A172 (cell line): ENCODE data around the gene GATB. TPM values are rescaled to one million over a fixed set of nuclear protein-coding genes. Genes with fewer than 3 reads are reported as not detected.
"Not testable (repeated sequence)": the region's sequence is repeated elsewhere in the genome, so short reads cannot be mapped to it uniquely, and the experiment has no call there.

Experiments used
- DNase-seq: peaks from one replicate; pipeline ENCODE4 v3.0.0-alpha.2; 2015; ENCODE audit warnings: low spot score
- total RNA-seq: library from RNA; depleted of rRNA; stranded (reverse); fragments of >200 nt; shearing (Covaris generic); gene quantifications from 2 replicates; pipeline ENCODE4 v1.2.3, GENCODE V29; 2014

GATB gene
- total RNA-seq, 1 experiment from 2014 or later, result 22.6 TPM

GRCh38 chr4:151785484-151786157 lies 24.8 kb upstream of the GATB start:
- DNase-seq, result no peak

GRCh38 chr4:151784706-151785105 lies 23.9 kb upstream of the GATB start:
- DNase-seq, result no peak

- no peak for DNase-seq
These were observed 23.1 kb upstream of the GATB start for GRCh38 chr4:151783867-151784266.

DNA sequence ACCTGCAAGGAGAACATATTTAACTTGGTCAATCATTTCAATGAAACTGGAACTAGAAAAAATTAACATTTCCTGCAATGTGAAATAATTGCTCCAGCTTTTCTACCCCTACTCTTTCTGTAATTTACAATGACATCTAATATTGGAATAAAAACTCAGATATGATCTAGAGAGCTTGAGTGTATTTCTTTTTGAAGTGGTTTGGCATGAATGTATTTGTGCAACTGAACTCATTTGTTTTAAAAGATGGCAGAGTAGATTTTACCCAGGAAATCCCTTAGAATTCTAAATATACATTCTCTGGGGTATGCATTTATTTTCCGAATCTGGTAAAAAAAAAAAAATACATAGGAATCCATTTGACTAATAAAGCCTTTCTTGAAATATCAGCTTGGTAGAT lies 21.5 kb upstream of the GATB start:
- DNase-seq, result no peak

GRCh38 chr4:151781026-151781425 lies 20.2 kb upstream of the GATB start:
- DNase-seq, result no peak

DNA sequence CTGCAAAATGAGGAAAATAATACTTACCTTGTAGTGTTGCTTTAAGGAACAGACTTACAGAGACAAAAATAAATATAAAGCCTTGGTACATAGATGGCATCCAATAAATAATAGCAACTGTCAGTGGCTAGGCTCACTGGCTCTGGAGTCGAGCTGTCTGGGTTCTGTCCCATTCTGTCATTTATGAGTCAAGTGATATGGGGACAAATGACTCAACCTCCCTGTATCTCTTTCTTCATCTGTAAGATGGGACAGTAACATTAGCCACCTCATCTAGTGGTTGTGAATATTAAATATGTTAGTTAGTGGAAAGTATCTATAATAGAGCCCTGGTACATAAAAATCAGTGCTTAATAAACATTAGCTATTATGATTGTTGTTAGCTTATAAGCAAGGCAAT lies 16.7 kb upstream of the GATB start:
- no peak for DNase-seq

GRCh38 chr4:151774324-151774723 lies 13.5 kb upstream of the GATB start:
- no peak for DNase-seq

DNA sequence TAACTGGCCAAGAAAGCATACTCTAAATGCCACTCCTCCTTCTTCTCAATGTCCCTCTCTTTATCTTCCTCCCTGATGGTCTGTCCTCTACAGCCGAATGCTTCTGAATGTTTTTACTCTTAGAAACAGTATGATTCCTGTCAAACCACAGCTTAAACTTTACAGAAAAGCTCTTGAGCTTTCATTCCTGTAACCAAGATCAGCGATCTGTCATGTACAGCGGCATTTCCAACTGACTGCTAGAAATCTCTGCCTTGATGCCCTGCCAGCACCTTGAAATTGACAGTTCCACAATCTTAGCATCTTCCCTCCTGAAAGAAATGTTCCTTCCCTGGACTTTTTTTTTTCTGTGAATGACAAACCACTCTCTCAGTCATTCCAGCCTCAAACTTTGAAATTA lies 11.5 kb upstream of the GATB start:
- no peak for DNase-seq

DNA sequence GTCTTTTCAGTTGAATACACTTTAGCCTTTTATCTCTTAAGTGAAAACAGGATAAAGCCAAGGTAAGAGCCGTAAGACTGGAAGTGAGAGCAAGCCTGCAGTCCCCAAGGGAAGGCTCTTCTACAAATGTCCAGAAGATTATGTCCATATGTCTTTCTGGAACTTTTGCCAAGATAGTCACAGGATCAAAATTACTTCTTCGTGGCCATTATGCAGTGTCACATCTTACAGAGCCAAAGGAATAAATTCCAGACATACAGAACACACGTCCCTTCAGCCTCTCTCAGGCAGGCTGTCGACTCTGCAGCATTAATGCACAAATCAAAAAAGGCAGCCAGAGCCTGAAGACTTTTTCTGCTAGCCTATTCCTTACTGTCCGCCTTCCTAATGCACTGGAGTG lies 10.9 kb upstream of the GATB start:
- no peak for DNase-seq

DNA sequence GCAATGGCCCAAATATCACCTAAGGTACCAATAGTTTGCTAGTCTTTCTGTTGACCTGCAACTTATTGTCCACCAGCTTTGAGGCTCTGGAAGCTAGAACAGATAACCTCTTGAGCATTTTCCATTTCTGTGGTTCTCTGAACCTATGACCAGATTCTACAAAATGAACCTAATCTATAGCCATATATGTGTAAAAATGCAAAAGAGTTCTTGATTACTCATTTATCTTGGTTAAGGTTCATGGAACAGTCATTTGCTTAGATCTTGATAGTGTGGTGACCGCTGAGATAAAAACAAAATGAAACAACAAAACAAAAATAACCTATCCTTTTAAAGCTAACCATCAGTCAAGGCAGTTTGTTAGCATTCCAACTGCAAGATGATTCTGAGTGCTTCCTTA lies 9.3 kb upstream of the GATB start:
- DNase-seq, result no peak

DNA sequence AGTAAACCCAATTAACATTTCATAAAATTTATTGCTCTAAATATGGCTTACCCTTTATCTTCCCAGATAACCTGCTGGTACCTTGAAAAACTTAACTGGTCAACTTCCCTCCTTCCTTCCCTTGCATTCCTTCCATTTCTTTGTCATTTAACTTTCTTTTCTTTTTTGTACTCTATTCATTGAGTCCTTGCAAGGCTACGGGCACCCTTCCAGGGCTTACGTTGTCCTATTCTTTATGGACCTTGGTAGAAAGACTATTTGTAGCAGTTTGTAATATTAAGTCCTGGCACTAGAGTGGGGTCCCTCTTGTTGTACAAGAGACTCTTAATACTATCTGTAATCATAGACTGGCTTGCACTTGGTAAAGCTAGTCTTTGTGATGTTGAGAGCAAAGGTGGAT lies 8.0 kb upstream of the GATB start:
- no peak for DNase-seq

- DNase-seq, result no peak
These were observed 5.9 kb upstream of the GATB start for GRCh38 chr4:151766691-151767090.

DNA sequence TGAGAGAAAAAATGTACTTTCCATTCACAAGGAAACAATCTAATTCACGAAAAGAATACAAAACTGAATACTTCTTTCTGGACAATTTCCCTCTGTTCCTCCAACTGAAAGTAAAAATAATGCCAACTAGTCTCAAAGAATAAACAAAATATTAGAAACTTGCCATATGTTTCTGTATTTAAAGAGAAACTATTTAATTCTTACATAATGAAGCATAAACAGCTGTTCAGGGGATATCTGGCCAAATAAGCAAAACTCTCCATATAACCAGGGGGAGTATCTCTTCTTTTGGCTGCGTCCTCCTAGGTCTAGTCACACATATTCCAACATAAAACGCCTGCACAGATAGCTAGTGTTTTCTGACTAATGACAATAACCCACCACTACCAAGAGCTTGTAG lies 805 bp downstream of the GATB start:
- DNase-seq, result no peak

DNA sequence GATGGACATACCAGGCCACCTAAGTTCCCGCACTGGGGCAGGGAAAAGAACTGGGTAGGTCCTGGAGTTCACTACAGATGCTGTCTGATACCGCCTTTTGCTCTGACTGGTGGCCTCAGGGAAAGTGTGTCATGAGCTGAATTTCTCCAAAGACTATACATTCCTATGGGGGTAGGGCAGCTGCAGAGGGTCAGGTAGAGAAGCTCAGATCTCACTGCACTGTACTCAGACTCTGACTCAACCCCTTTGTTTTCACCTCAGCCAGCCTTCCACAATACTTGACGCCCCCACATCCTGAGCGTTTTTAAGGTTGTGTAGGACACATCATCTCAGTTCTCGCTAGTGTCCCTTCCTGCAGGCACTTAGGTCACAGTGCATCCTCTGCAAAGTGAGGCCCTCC lies 7.8 kb downstream of the GATB start:
- DNase-seq, result no peak

DNA sequence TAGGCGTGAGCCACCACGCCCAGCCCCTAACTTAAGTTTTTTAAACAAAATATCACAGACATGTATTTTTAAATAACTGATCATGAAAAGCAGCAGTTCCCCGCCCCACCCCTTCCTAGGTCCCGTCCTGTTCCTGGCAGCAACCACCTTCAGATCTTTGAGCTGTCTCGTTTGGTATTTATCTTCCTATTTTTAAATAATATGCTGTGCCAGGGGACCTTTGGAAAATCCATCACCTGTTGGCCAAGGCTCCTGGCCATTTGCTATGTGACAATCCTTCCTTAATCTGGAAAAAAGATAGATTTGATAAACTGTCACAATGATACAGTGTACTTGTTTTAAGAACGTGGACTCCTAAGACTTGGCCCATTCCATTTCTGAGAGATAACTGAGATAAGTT lies 10.7 kb downstream of the GATB start:
- DNase-seq, result no peak

DNA sequence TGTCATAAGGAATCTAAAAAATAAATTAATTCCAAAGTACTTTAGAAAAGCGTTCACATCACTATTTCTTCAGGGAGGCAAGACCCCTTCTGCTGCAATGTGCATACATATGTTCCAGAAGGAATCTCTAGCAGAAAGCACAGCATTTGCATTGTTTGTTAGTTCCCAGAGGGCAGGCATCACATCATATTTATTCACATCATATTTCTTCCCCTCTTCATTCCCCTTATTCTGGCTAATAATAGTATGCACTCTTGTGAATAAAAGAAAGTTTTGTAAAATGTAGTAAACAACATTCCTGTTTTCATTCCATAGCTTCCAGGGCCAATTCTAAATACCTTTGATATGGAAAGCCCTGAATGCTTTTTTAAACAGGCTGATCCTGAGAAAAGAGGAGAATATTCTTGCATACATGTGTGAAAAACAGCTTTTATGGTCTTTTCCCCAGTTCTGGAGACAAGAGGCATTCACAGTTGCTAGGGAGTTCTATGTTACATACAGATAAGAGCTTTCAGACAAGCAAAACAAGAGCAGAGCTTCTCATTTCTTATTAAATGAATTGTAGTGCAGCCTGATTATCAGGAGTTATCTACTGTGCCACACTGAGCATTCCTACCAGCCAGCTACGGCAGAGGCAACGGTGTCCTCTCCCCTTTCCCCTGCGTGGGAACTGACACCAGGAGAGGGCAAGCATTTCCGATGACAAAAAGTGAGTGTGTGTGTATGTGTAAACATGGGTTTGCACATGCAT lies 15.2 kb downstream of the GATB start:
- no peak for DNase-seq

GRCh38 chr4:151744614-151745013 lies 16.2 kb downstream of the GATB start:
- peak; percentile 93 for DNase-seq

DNA sequence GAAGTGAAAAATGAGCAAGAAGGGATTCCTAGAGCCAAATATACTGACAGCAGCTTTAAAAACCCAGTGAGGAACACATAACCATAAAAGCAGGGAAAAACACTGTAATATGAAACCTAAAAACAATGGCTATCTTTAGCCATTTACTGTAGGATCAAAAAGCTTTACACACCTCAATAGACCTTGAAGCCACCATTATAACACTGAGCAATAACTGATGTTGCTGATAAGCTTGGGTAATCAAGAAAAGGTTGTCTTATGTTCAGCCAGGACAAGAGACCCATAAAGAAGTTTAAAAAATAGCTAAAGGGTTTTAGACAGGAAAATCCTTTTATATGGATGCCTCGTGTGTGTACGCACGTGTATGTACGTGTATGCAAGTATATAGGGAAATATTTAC lies 16.9 kb downstream of the GATB start:
- DNase-seq, result no peak

GRCh38 chr4:151743128-151743854 lies 17.5 kb downstream of the GATB start:
- DNase-seq, result no peak

- no peak for DNase-seq
These were observed 21.9 kb downstream of the GATB start for GRCh38 chr4:151738720-151739517.

DNA sequence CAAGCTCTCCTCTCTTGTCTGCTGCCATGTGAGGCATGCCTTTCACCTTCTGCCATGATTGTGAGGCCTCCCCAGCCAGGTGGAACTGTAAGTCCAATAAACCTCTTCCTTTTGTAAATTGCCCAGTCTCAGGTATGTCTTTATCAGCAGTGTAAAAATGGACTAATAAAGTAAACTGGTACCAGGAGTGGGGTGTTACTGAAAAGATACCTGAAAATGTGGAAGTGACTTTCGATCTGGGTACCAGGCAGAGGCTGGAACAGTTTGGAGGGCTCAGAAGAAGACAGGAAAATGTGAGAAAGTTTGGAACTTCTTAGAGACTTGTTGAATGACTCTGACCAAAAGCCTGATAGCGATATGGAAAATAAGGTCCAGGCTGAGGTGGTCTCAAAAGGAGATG lies 24.0 kb downstream of the GATB start:
- DNase-seq, result not testable (repeated sequence)

GRCh38 chr4:151736361-151736760 lies 24.4 kb downstream of the GATB start:
- no peak for DNase-seq
